SJCRH30 (cell line): ENCODE measurements around the gene MIP. TPM values are rescaled to one million over a fixed set of nuclear protein-coding genes. Genes with fewer than 3 reads are reported as not detected.
A peak's percentile ranks its signal among the peaks of the same experiment; 100 is the strongest.

Source experiments
- DNase-seq, 2 experiments: peaks; one replicate each; pipeline ENCODE4 v3.0.0-alpha.2; 2015 to 2020
- H3K27ac ChIP-seq: fragments of 250-450 bp; sonication (Bioruptor Pico); 2 replicates; pipeline ENCODE4 v1.5.1; 2020; ENCODE audit warnings: mild to moderate bottlenecking, moderate library complexity
- H3K27me3 ChIP-seq: fragments of 250-450 bp; sonication (Bioruptor Pico); 2 replicates; pipeline ENCODE4 v1.5.1; 2020; ENCODE audit warnings: mild to moderate bottlenecking, moderate library complexity
- H3K36me3 ChIP-seq: fragments of 250-450 bp; sonication (Bioruptor Pico); 2 replicates; pipeline ENCODE4 v1.5.1; 2020; ENCODE audit warnings: mild to moderate bottlenecking, moderate library complexity
- H3K4me1 ChIP-seq: fragments of 250-450 bp; sonication (Bioruptor Pico); 2 replicates; pipeline ENCODE4 v1.5.1; 2020; ENCODE audit warnings: mild to moderate bottlenecking, moderate library complexity
- H3K4me3 ChIP-seq: fragments of 250-450 bp; sonication (Bioruptor Pico); 2 replicates; pipeline ENCODE4 v1.5.1; 2020; ENCODE audit warnings: mild to moderate bottlenecking, moderate library complexity
- H3K9me3 ChIP-seq: fragments of 250-450 bp; sonication (Bioruptor Pico); replicated peaks from 2 replicates; pipeline ENCODE4 v1.5.1; 2020; ENCODE audit warnings: mild to moderate bottlenecking, moderate library complexity
- total RNA-seq: library from RNA; depleted of rRNA; stranded (reverse); fragments of >200 nt; shearing (Covaris generic); gene quantifications from 2 replicates; pipeline ENCODE4 v1.2.3, GENCODE V29; 2014

MIP gene
- total RNA-seq, 1 experiment from 2014 or later: not detected

- H3K27ac ChIP-seq: no peak overlapping the region
- no peaks in the 10 kb centered on the region for H3K9me3 ChIP-seq
- no peak for DNase-seq
- no peak overlapping the region for H3K4me3 ChIP-seq
- H3K4me1 ChIP-seq: no peaks in the 10 kb centered on the region
- no peaks in the 10 kb centered on the region for H3K27me3 ChIP-seq
- H3K36me3 ChIP-seq: peaks cover 5% of the 10 kb centered on the region; the same call in 1 of the 2 replicates
Observed at GRCh38 chr12:56477521-56478225, 23.2 kb upstream of the MIP start.

GRCh38 chr12:56476972-56477432 lies 22.5 kb upstream of the MIP start:
- Histone ChIP-seq H3K36me3 (peaks cover 7% of the 10 kb centered on the region; the same call in 1 of the 2 replicates), H3K9me3 (no peaks in the 10 kb centered on the region), H3K27me3 (no peaks in the 10 kb centered on the region), H3K4me3 (no peak overlapping the region), H3K27ac (no peak overlapping the region), H3K4me1 (no peaks in the 10 kb centered on the region)
- no peak for DNase-seq

- H3K27ac ChIP-seq: no peak overlapping the region
- DNase-seq: no peak
- peaks cover 7% of the 10 kb centered on the region; the same call in 1 of the 2 replicates for H3K36me3 ChIP-seq
- H3K27me3 ChIP-seq: no peaks in the 10 kb centered on the region
- no peaks in the 10 kb centered on the region for H3K4me1 ChIP-seq
- H3K9me3 ChIP-seq: no peaks in the 10 kb centered on the region
- no peak overlapping the region for H3K4me3 ChIP-seq
Observed at GRCh38 chr12:56476143-56476542, 21.7 kb upstream of the MIP start.

GRCh38 chr12:56474389-56474788 lies 19.9 kb upstream of the MIP start:
- Histone ChIP-seq H3K27ac (no peak overlapping the region), H3K36me3 (peaks cover 7% of the 10 kb centered on the region; the same call in 1 of the 2 replicates), H3K9me3 (no peaks in the 10 kb centered on the region), H3K4me1 (no peaks in the 10 kb centered on the region), H3K4me3 (no peak overlapping the region), H3K27me3 (no peaks in the 10 kb centered on the region)
- no peak for DNase-seq

- Histone ChIP-seq H3K27ac (peak overlapping the region; percentile 83), H3K36me3 (peaks cover 7% of the 10 kb centered on the region; the same call in 1 of the 2 replicates), H3K4me1 (no peaks in the 10 kb centered on the region), H3K27me3 (no peaks in the 10 kb centered on the region), H3K9me3 (no peaks in the 10 kb centered on the region), H3K4me3 (peak overlapping the region; percentile 89)
- no peak for DNase-seq
Observed at GRCh38 chr12:56469007-56469930, 14.8 kb upstream of the MIP start.

- H3K9me3 ChIP-seq: no peaks in the 10 kb centered on the region
- H3K36me3 ChIP-seq: peaks cover 4% of the 10 kb centered on the region; the same call in 1 of the 2 replicates
- H3K27me3 ChIP-seq: no peaks in the 10 kb centered on the region
- peak within 1 kb of the TSS; percentile 83 for H3K27ac ChIP-seq
- H3K4me1 ChIP-seq: no peaks in the 10 kb centered on the region
- DNase-seq: peak; percentile 89 to 93
- H3K4me3 ChIP-seq: peak within 1 kb of the TSS; percentile 89
Observed at GRCh38 chr12:56468216-56469006, 14.0 kb upstream of the MIP start, which contains the start of gene SPRYD4. TSS of gene SPRYD4 (plus strand) at chr12:56468578. CDS start at chr12:56468592, 14 bp downstream.

GRCh38 chr12:56462565-56462964 lies 8.1 kb upstream of the MIP start:
- Histone ChIP-seq H3K27ac (no peak overlapping the region), H3K9me3 (no peaks in the 10 kb centered on the region), H3K4me1 (no peaks in the 10 kb centered on the region), H3K4me3 (no peak overlapping the region), H3K27me3 (no peaks in the 10 kb centered on the region), H3K36me3 (no peaks in the 10 kb centered on the region)
- DNase-seq: no peak

GRCh38 chr12:56461235-56462159 lies 7.0 kb upstream of the MIP start:
- no peaks in the 10 kb centered on the region for H3K36me3 ChIP-seq
- no peak overlapping the region for H3K27ac ChIP-seq
- H3K9me3 ChIP-seq: no peaks in the 10 kb centered on the region
- H3K4me3 ChIP-seq: no peak overlapping the region
- no peak for DNase-seq
- no peaks in the 10 kb centered on the region for H3K27me3 ChIP-seq
- H3K4me1 ChIP-seq: no peaks in the 10 kb centered on the region

GRCh38 chr12:56457817-56458216 lies 3.4 kb upstream of the MIP start:
- no peak for DNase-seq
- no peaks in the 10 kb centered on the region for H3K9me3 ChIP-seq
- no peak overlapping the region for H3K27ac ChIP-seq
- no peaks in the 10 kb centered on the region for H3K36me3 ChIP-seq
- no peaks in the 10 kb centered on the region for H3K4me1 ChIP-seq
- H3K27me3 ChIP-seq: no peaks in the 10 kb centered on the region
- no peak overlapping the region for H3K4me3 ChIP-seq

GRCh38 chr12:56451147-56451546 lies 3.3 kb downstream of the MIP start:
- Histone ChIP-seq H3K4me3 (no peak overlapping the region), H3K36me3 (no peaks in the 10 kb centered on the region), H3K27ac (no peak overlapping the region), H3K9me3 (no peaks in the 10 kb centered on the region), H3K27me3 (no peaks in the 10 kb centered on the region), H3K4me1 (peaks cover 4% of the 10 kb centered on the region)
- no peak for DNase-seq

- H3K27ac ChIP-seq: no peak overlapping the region
- peak; percentile 35 to 64 for DNase-seq
- H3K36me3 ChIP-seq: no peaks in the 10 kb centered on the region
- peaks cover 4% of the 10 kb centered on the region for H3K4me1 ChIP-seq
- H3K4me3 ChIP-seq: no peak overlapping the region; the same call in 1 of the 2 replicates
- no peaks in the 10 kb centered on the region for H3K9me3 ChIP-seq
- no peaks in the 10 kb centered on the region for H3K27me3 ChIP-seq
Observed at GRCh38 chr12:56450241-56450640, 4.2 kb downstream of the MIP start.

GRCh38 chr12:56449622-56449984 lies 4.9 kb downstream of the MIP start:
- Histone ChIP-seq H3K4me1 (peaks cover 4% of the 10 kb centered on the region), H3K27ac (peak overlapping the region; percentile 93), H3K4me3 (peak overlapping the region; percentile 71), H3K9me3 (no peaks in the 10 kb centered on the region), H3K27me3 (no peaks in the 10 kb centered on the region), H3K36me3 (no peaks in the 10 kb centered on the region)
- DNase-seq: peak in 1 of 2 experiments; percentile 48

- peaks cover 4% of the 10 kb centered on the region for H3K4me1 ChIP-seq
- no peaks in the 10 kb centered on the region for H3K27me3 ChIP-seq
- H3K9me3 ChIP-seq: no peaks in the 10 kb centered on the region
- H3K36me3 ChIP-seq: no peaks in the 10 kb centered on the region
- peak; percentile 89 to 92 for DNase-seq
- H3K27ac ChIP-seq: peak within 1 kb of the TSS; percentile 93
- peak within 1 kb of the TSS; percentile 71 for H3K4me3 ChIP-seq
Observed at GRCh38 chr12:56448860-56449621, 5.4 kb downstream of the MIP start, which contains the start of gene TIMELESS. TSS of gene TIMELESS (minus strand) at chr12:56449426. CDS start at chr12:56434170, 15,256 bp downstream.
